DMS114 treated with DMSO at 0.1 percent for 48 hours (cell line): ENCODE measurements around the gene DBN1.

Experiments
- DNase-seq: peaks from one replicate; lab custom pipeline; 2025; ENCODE audit not compliant: unreplicated experiment; lab: John Stamatoyannopoulos, UW

Gene DBN1

GRCh38 chr5:177475563-177476427 lies 2.4 kb upstream of the DBN1 start:
- no peak for DNase-seq

- DNase-seq, result no peak
Observed at GRCh38 chr5:177474846-177475562, 1.6 kb upstream of the DBN1 start.

- no peak for DNase-seq
Observed at GRCh38 chr5:177474002-177474476, 605 bp upstream of the DBN1 start.

- no peak for DNase-seq
Observed at GRCh38 chr5:177472460-177473442, 683 bp downstream of the DBN1 start.

GRCh38 chr5:177471610-177472356 lies 1.7 kb downstream of the DBN1 start:
- no peak for DNase-seq

- DNase-seq, result no peak
Observed at GRCh38 chr5:177470759-177471536, 2.5 kb downstream of the DBN1 start.

DNA sequence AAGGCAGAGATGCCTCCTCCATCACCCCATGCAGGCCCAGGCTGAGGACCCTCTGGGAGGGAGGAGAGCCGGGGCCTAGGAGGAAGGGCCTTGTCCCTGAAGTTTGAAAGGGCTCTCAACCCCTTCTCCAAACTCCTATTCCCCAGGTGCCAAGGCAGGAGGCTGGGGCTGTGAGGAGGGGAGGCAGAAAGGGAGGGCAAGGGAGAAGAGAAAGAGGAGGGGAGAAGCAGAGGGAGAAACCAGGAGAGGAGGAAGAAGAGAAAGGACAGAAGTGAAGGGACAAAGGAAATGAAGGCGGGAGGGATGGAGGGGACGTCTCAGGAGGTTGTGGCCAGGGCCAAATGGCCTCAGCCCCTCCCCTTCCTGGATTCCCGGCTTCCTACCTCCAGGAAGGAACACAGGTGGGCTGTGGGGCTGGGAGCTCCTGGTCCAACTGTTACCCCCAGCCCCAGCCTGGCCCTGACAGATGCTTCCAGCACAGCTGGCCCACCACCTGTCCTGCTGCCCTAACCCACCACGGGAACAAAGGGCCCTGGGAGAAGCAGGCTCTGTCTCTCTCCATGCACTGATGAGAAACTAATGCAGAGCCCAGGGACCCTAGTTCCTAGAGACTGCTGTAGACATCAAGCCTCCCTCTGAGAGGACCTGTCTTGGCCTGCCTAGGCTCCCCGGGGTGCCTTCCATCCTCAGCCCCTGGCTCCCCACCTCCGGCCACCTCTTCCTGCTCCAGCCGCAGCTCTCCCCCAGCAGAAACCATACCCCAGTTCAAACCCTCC lies 3.5 kb downstream of the DBN1 start:
- DNase-seq, result no peak

GRCh38 chr5:177468685-177469628 lies 4.5 kb downstream of the DBN1 start:
- DNase-seq, result no peak

DNA sequence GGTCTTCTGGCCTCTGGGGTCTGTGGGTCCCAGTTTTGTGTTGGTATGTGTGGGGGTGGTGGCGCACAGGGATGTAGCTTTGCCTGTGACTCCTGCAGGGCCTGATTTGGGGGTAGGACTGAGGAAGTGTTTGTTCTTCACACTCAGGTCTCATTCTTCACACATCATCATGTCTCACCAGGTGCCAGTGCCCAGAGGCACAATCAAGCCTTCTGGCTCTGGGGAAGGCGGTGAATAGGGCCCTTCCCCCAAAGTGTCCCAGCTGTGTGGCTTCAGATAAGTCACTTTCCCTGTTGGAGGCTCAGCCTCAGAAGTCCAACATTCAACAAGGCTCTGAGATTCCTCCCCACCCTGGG lies 5.1 kb downstream of the DBN1 start:
- no peak for DNase-seq

DNA sequence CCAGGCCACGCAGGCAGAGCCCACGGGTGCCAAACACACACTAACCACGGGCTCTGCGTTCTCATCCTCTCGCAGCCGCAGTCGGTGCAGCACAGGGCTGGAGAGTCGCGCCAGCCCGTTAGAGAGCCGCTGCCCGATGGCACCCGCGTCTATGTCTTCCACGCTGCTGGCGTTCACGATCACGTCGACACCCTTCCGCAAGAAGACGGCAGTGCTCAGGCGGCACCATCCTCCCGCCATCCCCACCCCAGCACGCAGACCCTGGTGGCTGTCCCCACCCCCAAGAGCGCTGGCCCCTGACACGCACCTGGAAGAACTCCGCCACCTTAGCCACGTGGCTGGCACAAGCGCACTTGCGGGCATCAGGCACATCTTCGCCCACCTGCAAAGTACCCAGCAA lies 6.0 kb downstream of the DBN1 start:
- no peak for DNase-seq

DNA sequence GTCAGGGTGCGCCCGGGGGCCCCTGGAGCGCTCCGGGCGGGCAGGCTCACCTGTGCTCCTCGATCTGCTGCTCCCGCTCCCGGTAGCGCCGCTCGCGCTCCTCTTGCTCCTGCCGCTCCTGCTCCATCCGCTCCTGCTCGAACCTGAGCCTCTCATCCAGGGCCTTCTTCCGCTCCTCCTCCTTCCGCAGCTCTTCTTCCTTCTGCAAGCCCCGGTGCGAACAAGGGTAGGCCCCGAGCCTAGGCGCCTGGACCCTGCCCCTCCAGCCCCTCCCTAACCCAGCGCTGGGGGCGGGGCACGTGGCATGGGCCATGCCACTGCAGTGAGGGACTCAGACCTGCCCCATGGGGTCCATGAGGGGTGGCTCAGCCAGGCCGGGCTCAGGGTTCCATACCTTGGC lies 6.6 kb downstream of the DBN1 start:
- DNase-seq, result no peak

DNA sequence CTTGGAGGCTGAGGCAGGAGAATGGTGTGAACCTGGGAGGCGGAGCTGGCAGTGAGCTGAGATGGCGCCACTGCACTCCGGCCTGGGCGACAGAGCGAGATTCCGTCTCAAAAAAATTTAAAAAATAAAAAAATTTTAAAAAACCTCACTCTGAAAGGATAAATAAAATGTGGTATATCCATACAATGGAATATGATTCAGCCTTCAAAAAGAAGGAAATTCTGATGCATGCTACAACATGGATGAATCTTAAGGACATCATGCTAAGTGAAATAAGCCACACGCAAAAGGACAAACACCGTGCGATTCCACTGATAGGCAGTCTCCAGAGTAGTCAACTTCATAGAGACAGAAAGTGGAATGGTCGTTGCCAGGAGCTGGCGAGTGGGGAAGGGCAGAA lies 8.4 kb downstream of the DBN1 start:
- DNase-seq, result no peak

GRCh38 chr5:177462021-177462670 lies 11.3 kb downstream of the DBN1 start:
- no peak for DNase-seq

DNA sequence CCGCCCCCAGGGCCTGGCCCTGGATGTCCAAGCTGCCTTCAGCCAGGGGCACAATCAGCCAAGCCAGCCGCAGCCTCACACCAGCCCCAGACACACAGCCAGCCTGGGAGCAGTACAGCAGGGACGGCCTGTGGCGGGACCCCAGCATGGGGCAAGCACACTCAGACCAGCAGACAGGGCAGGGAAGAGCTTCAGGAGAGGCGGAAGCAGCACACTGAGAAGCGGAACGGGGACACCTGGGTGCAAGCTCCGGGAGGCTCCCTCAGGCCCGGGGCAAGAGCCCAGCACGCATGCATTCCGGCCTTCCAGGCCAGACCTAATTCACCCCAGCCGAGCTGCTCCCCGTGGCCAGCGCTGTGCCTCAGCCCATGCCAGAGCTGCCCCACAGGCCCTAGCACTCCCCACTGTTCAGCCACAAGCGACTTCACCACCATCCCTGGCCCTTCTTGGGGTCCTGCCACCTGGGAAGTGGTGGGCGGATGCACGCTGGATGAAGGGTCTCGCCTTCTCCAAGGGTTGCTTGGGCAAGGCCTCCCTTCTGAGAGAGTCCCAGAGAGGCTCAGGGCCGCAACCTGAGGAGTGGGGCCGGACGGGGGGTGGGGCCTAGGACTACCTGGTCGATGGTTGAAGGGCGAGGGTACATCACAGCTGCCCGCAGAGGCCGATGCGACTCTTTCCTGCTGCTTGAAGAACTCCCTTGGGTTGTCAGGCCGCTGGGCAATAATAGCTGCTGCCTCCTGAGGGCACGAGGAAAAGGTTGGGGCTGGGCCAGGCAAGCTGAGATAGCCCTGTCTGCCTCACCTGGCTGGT lies 13.4 kb downstream of the DBN1 start:
- DNase-seq, result no peak

GRCh38 chr5:177459357-177459756 lies 14.1 kb downstream of the DBN1 start:
- no peak for DNase-seq

- no peak for DNase-seq
Observed at GRCh38 chr5:177458912-177459350, 14.5 kb downstream of the DBN1 start.
